Kidney (tissue), 14 donors: ENCODE data around the gene SMIM14. TPM values are rescaled to one million over a fixed set of nuclear protein-coding genes. Genes with fewer than 3 reads are reported as not detected.

ENCODE experiments used
- DNase-seq, 5 donors: peaks; one replicate each; pipeline ENCODE4 v3.0.0-alpha.2; 2013 to 2020
- FAIRE-seq: peaks from 2 replicates; lab custom pipeline; 2012; peaks lifted over from hg19 to GRCh38; lab: Jason Lieb, UNC
- H3K27ac ChIP-seq, 2 donors: one replicate each; pipeline ENCODE4 v1.7.0; 2013; ENCODE audit warnings: low read depth in 2 of 2, low read length in 2 of 2, inconsistent platforms in 1 of 2
- H3K27me3 ChIP-seq: one replicate; pipeline ENCODE4 v1.7.1; 2013; ENCODE audit warnings: low read length, inconsistent platforms; ENCODE audit not compliant: control insufficient read depth, insufficient read depth
- H3K36me3 ChIP-seq, 3 donors: one replicate each; pipeline versions ENCODE4 v1.7.0 to v1.7.1; 2013; ENCODE audit warnings: low read length in 3 of 3, control low read depth in 1 of 3, inconsistent platforms in 1 of 3; ENCODE audit not compliant: insufficient read depth in 3 of 3, control insufficient read depth in 2 of 3
- H3K4me1 ChIP-seq, 3 donors: one replicate each; pipeline versions ENCODE4 v1.7.0 to v1.7.1; 2013; ENCODE audit warnings: low read length in 3 of 3, inconsistent platforms in 1 of 3, low read depth in 1 of 3; ENCODE audit not compliant: control insufficient read depth in 2 of 3, insufficient read depth in 2 of 3
- H3K4me3 ChIP-seq, 3 donors: one replicate each; pipeline versions ENCODE4 v1.7.0 to v1.8.1; 2013; ENCODE audit warnings: low read length in 3 of 3, control low read depth in 1 of 3, inconsistent platforms in 1 of 3
- H3K9ac ChIP-seq, 3 donors: one replicate each; pipeline versions ENCODE4 v1.7.0 to v1.7.1; 2013; ENCODE audit warnings: low read length in 3 of 3, control low read depth in 1 of 3, inconsistent platforms in 1 of 3
- H3K9me3 ChIP-seq, 3 donors: one replicate each; pipeline versions ENCODE4 v1.7.0 to v1.7.1; 2013; ENCODE audit warnings: low read length in 3 of 3, control low read depth in 1 of 3, inconsistent platforms in 1 of 3; ENCODE audit not compliant: control insufficient read depth in 2 of 3, insufficient read depth in 1 of 3
- CTCF ChIP-seq: IDR thresholded peaks from 3 replicates; pipeline ENCODE4 v1.5.1; 2012; ENCODE audit warnings: mild to moderate bottlenecking, moderate library complexity, borderline replicate concordance; ENCODE audit not compliant: insufficient read depth; ENCODE audit errors: extremely low read depth
- intact Hi-C: fragments of 100-400 bp; cut with DNase I; formaldehyde crosslinking; loops from one replicate; pipeline ENCODE4 v1.11.1; 2022
- polyA plus RNA-seq: library from polyadenylated mRNA; stranded (reverse); fragments of 350-450 nt; fragmentation: Illumina TruSeq; extraction: RNeasy Lipid Tissue Mini Kit (QIAGEN cat#74804); gene quantifications from one replicate; pipeline ENCODE4 v1.2.3, GENCODE V29; 2014; ENCODE audit warnings: low read depth, low replicate concordance; ENCODE audit not compliant: insufficient read depth
- total RNA-seq: library from RNA; stranded (reverse); fragmentation: NEBNext Ultra II Directional; extraction: Animal tissue kit (Norgen Biotek cat#: 25700); gene quantifications from one replicate; pipeline ENCODE4 v1.2.1, GENCODE V29; 2021
- donor health status: control.
- donor health status: control.
- donor health status: control.
- donor health status: control.
- donor health status: control.
- donor health status: DM: yes; HTN: yes; CAD: no.
- donor health status: Normal renal cell carcinoma (clear cell type).

SMIM14 gene
- total and polyA plus RNA-seq, 2 donors from 2014 or later = 26.3 to 64.2 TPM

- Histone ChIP-seq H3K4me3 (no peak overlapping the region), H3K9me3 (no peaks in the 10 kb centered on the region), H3K27me3 (no peaks in the 10 kb centered on the region), H3K4me1 (no peaks in the 10 kb centered on the region), H3K27ac (no peak overlapping the region), H3K9ac (no peak overlapping the region), H3K36me3 (no peaks in the 10 kb centered on the region)
- intact Hi-C loops = no loop called here
- DNase-seq (no peak), FAIRE-seq (no peak)
- no peak for TF ChIP-seq CTCF
Measured at GRCh38 chr4:39667706-39668105, 29.0 kb upstream of the SMIM14 start.

- intact Hi-C loops = no loop called here
Measured at GRCh38 chr4:39664828-39665731, 26.4 kb upstream of the SMIM14 start.

GRCh38 chr4:39662683-39663082 is 24.0 kb upstream of the SMIM14 start:
- no peak for DNase-seq
- no peak for TF ChIP-seq CTCF
- H3K4me3 ChIP-seq = no peak overlapping the region
- no peaks in the 10 kb centered on the region for H3K27me3 ChIP-seq
- no peak overlapping the region for H3K27ac ChIP-seq
- H3K9ac ChIP-seq = no peak overlapping the region
- H3K36me3 ChIP-seq = no peaks in the 10 kb centered on the region
- intact Hi-C loops = no loop called here
- FAIRE-seq = no peak
- no peaks in the 10 kb centered on the region for H3K9me3 ChIP-seq
- no peaks in the 10 kb centered on the region for H3K4me1 ChIP-seq

More at GRCh38 chr4:39664828-39665731, 26.4 kb upstream of the SMIM14 start:
- DNase-seq = peak in 2 of 5 donors; percentile 7 to 19
- H3K27me3 ChIP-seq = no peaks in the 10 kb centered on the region
- H3K9ac ChIP-seq = no peak overlapping the region
- H3K4me3 ChIP-seq = no peak overlapping the region
- no peaks in the 10 kb centered on the region for H3K36me3 ChIP-seq
- H3K9me3 ChIP-seq = no peaks in the 10 kb centered on the region
- no peak for TF ChIP-seq CTCF
- H3K4me1 ChIP-seq = no peaks in the 10 kb centered on the region
- FAIRE-seq = no peak
- no peak overlapping the region for H3K27ac ChIP-seq
